Smooth muscle cell of the pulmonary artery (primary cell): ENCODE results near the gene NBDY. TPM values are rescaled to one million over a fixed set of nuclear protein-coding genes. Genes with fewer than 3 reads are reported as not detected.

Experiments
- total RNA-seq: library from RNA; depleted of rRNA; stranded (reverse); fragments of >200 nt; gene quantifications from 2 replicates; pipeline ENCODE4 v1.2.3, GENCODE V29; 2014

Gene NBDY
- total RNA-seq: 9.0 and 10.9 TPM in 2 replicates

GRCh38 chrX:56729152-56729850, at the start of gene NBDY:
NBDY (plus strand) TSS chrX:56729243; CDS start chrX:56729354, 111 bp downstream.

Other genes starting within 250 kb of the NBDY start
- 15.2 and 16.4 TPM in 2 replicates for gene UBQLN2, start 165.6 kb upstream of the NBDY start, total RNA-seq